Measurements from ENCODE around the gene LCN10. TPM values are rescaled to one million over a fixed set of nuclear protein-coding genes. Genes with fewer than 3 reads are reported as not detected.

The LCN10 gene
- total and polyA plus RNA-seq, 2 of the 13 experiments (the other 11 are each of a cell fraction or from before 2014, with no cell fraction given) = 0.53 to 0.61 TPM

- TF ChIP-seq, protein P1, sequence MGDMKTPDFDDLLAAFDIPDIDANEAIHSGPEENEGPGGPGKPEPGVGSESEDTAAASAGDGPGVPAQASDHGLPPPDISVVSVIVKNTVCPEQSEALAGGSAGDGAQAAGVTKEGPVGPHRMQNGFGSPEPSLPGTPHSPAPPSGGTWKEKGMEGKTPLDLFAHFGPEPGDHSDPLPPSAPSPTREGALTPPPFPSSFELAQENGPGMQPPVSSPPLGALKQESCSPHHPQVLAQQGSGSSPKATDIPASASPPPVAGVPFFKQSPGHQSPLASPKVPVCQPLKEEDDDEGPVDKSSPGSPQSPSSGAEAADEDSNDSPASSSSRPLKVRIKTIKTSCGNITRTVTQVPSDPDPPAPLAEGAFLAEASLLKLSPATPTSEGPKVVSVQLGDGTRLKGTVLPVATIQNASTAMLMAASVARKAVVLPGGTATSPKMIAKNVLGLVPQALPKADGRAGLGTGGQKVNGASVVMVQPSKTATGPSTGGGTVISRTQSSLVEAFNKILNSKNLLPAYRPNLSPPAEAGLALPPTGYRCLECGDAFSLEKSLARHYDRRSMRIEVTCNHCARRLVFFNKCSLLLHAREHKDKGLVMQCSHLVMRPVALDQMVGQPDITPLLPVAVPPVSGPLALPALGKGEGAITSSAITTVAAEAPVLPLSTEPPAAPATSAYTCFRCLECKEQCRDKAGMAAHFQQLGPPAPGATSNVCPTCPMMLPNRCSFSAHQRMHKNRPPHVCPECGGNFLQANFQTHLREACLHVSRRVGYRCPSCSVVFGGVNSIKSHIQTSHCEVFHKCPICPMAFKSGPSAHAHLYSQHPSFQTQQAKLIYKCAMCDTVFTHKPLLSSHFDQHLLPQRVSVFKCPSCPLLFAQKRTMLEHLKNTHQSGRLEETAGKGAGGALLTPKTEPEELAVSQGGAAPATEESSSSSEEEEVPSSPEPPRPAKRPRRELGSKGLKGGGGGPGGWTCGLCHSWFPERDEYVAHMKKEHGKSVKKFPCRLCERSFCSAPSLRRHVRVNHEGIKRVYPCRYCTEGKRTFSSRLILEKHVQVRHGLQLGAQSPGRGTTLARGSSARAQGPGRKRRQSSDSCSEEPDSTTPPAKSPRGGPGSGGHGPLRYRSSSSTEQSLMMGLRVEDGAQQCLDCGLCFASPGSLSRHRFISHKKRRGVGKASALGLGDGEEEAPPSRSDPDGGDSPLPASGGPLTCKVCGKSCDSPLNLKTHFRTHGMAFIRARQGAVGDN (CRISPR knock-in tag; IDR thresholded peaks at IDR 0.05) = peak; percentile 89
- no peak for TF ChIP-seq ZSCAN5A (CRISPR knock-in tag; IDR thresholded peaks at IDR 0.05; ENCODE audit: borderline replicate concordance)
- TF ChIP-seq ZNF660 (CRISPR knock-in tag; IDR thresholded peaks at IDR 0.05; ENCODE audit: borderline replicate concordance, low read depth) = no peak
- TF ChIP-seq HNRNPK (IDR thresholded peaks at IDR 0.05; ENCODE audit: low read depth, low read length, poor library complexity, severe bottlenecking) = no peak
- TF ChIP-seq KDM1A (CRISPR knock-in tag; IDR thresholded peaks at IDR 0.05) = no peak
These were observed 49.0 kb upstream of the LCN10 start (continued) for GRCh38 chr9:136791516-136792276.
